Uterus (tissue), 4 donors: ENCODE data around the gene MGAT4B. TPM values are rescaled to one million over a fixed set of nuclear protein-coding genes. Genes with fewer than 3 reads are reported as not detected.

Experiments
- DNase-seq, 2 donors: peaks; one replicate each; pipeline ENCODE4 v3.0.0-alpha.2; 2019 to 2020
- H3K27ac ChIP-seq, 2 donors: fragments of 200-600 bp; sonication (generic); 1 replicate in 1 of 2; 2 replicates in 1 of 2; pipeline ENCODE4 v1.5.1; 2016 to 2018
- H3K27me3 ChIP-seq, 2 donors: fragments of 200-600 bp; sonication (generic); one replicate each; pipeline ENCODE4 v1.5.1; 2018 to 2019; ENCODE audit warnings: control low read depth in 1 of 2
- H3K36me3 ChIP-seq, 2 donors: fragments of 200-600 bp; sonication (generic); one replicate each; pipeline ENCODE4 v1.5.1; 2019; ENCODE audit warnings: control low read depth in 1 of 2
- H3K4me1 ChIP-seq, 2 donors: fragments of 200-600 bp; sonication (generic); one replicate each; pipeline ENCODE4 v1.5.1; 2018 to 2019; ENCODE audit warnings: control low read depth in 1 of 2
- H3K4me3 ChIP-seq, 2 donors: fragments of 200-600 bp; sonication (generic); 1 replicate in 1 of 2; 2 replicates in 1 of 2; pipeline ENCODE4 v1.5.1; 2018 to 2019; ENCODE audit warnings: mild to moderate bottlenecking in 1 of 2
- H3K9me3 ChIP-seq, 2 donors: fragments of 200-600 bp; sonication (generic); one replicate each; pipeline ENCODE4 v1.5.1; 2019; ENCODE audit warnings: control low read depth in 1 of 2
- POLR2A ChIP-seq, 2 donors: fragments of 450-650 bp; IDR thresholded peaks; one replicate each; pipeline ENCODE4 v1.6.1; 2016; ENCODE audit warnings: antibody characterized with exemption in 2 of 2, mild to moderate bottlenecking in 1 of 2, moderate library complexity in 1 of 2
- intact Hi-C: fragments of 100-400 bp; cut with DNase I; formaldehyde crosslinking; loops from one replicate; pipeline ENCODE4 v1.15.1; 2023; ENCODE audit warnings: low total_unique reads
- total RNA-seq, 4 donors: library from RNA; depleted of rRNA in 3 of 4; stranded (reverse); fragments of >200 nt in 3 of 4; gene quantifications; one replicate each; pipeline versions ENCODE4 v1.1.0 to v1.2.4, GENCODE V29; 2014 to 2023
- TF ChIP-seq, protein P1 (sequence below), 4 experiments: fragments of 200-600 bp in 2 of 4; fragments of 450-650 bp in 2 of 4; sonication (generic) in 2 of 4; IDR thresholded peaks; one replicate each; pipeline ENCODE4 v1.5.1; 2016 to 2019; ENCODE audit warnings: antibody characterized with exemption in 4 of 4, mild to moderate bottlenecking in 2 of 4, moderate library complexity in 1 of 4
- donor health status: DM: yes; HTN: yes; CAD: no.

The MGAT4B gene
- total RNA-seq, 4 donors from 2014 or later: 31.8 to 87.4 (median 66.4) TPM

- intact Hi-C loops: no loop called here
- Histone ChIP-seq H3K4me3 (no peak overlapping the region), H3K27ac (no peak overlapping the region), H3K36me3 (no peaks in the 10 kb centered on the region), H3K27me3 (no peaks in the 10 kb centered on the region), H3K9me3 (no peaks in the 10 kb centered on the region), H3K4me1 (no peaks in the 10 kb centered on the region)
- TF ChIP-seq, protein P1, sequence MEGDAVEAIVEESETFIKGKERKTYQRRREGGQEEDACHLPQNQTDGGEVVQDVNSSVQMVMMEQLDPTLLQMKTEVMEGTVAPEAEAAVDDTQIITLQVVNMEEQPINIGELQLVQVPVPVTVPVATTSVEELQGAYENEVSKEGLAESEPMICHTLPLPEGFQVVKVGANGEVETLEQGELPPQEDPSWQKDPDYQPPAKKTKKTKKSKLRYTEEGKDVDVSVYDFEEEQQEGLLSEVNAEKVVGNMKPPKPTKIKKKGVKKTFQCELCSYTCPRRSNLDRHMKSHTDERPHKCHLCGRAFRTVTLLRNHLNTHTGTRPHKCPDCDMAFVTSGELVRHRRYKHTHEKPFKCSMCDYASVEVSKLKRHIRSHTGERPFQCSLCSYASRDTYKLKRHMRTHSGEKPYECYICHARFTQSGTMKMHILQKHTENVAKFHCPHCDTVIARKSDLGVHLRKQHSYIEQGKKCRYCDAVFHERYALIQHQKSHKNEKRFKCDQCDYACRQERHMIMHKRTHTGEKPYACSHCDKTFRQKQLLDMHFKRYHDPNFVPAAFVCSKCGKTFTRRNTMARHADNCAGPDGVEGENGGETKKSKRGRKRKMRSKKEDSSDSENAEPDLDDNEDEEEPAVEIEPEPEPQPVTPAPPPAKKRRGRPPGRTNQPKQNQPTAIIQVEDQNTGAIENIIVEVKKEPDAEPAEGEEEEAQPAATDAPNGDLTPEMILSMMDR (IDR thresholded peaks at IDR 0.05): no peak
- no peak for TF ChIP-seq POLR2A (IDR thresholded peaks at IDR 0.05)
- no peak for DNase-seq
Measured at GRCh38 chr5:179788193-179788854, 18.3 kb downstream of the MGAT4B start.

- H3K4me3 ChIP-seq: no peak overlapping the region
- TF ChIP-seq, protein P1 (IDR thresholded peaks at IDR 0.05): no peak
- TF ChIP-seq POLR2A (IDR thresholded peaks at IDR 0.05): no peak
- H3K9me3 ChIP-seq: no peaks in the 10 kb centered on the region
- no peaks in the 10 kb centered on the region for H3K27me3 ChIP-seq
- no peaks in the 10 kb centered on the region for H3K36me3 ChIP-seq
- no peak for DNase-seq
- no peaks in the 10 kb centered on the region for H3K4me1 ChIP-seq
- H3K27ac ChIP-seq: no peak overlapping the region
- intact Hi-C loops: no loop called here
Measured at GRCh38 chr5:179786861-179787260, 19.8 kb downstream of the MGAT4B start.

DNA sequence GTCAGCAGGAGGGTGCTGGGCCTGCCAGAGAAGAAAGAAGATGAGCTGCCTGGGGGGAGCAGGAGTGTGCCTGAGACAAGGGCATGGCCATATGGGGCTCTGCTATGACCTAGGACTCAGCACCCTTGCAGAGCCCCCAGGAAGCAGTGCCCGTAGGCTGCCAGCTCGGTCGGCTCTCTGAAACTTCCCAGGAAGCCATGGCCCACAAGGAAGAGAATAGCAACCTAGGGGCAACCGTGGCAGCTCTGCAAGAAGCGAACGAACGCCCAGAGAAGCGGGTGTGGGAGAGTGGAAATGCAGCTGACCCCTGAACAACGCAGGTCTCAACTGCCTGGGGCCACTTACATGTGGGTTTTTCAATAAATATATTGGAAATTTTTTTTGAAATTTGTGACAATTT, 23.5 kb downstream of the MGAT4B start:
- Histone ChIP-seq H3K9me3 (no peaks in the 10 kb centered on the region), H3K4me1 (no peaks in the 10 kb centered on the region), H3K4me3 (no peak overlapping the region), H3K27me3 (no peaks in the 10 kb centered on the region), H3K27ac (no peak overlapping the region), H3K36me3 (no peaks in the 10 kb centered on the region)
- intact Hi-C loops: no loop called here
- TF ChIP-seq, protein P1 (IDR thresholded peaks at IDR 0.05): no peak
- TF ChIP-seq POLR2A (IDR thresholded peaks at IDR 0.05): no peak
- no peak for DNase-seq

GRCh38 chr5:179781846-179782245, 24.8 kb downstream of the MGAT4B start:
- no peak for DNase-seq
- Histone ChIP-seq H3K36me3 (no peaks in the 10 kb centered on the region), H3K27me3 (no peaks in the 10 kb centered on the region), H3K27ac (no peak overlapping the region), H3K4me3 (no peak overlapping the region), H3K9me3 (no peaks in the 10 kb centered on the region), H3K4me1 (no peaks in the 10 kb centered on the region)
- intact Hi-C loops: no loop called here
- no peak for TF ChIP-seq POLR2A (IDR thresholded peaks at IDR 0.05)
- TF ChIP-seq, protein P1 (IDR thresholded peaks at IDR 0.05): no peak

DNA sequence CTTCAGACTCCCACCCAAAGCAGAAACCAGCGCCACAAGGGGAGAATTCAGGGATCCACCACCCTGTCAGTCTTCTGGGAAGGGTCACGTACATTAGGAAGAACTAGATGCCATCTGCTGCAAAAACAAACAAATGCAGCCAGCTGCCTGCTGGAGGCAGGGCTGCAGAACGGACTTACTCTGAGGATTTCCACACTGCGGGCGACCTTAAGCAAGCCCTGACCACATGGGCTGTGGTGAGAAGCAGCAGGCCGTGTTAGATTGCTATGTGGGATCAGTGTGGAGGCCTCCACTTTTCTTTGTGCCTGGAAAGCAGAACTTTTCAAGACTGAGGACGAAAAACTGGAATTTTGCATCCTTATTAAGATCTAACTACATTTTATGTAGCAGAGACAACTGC, 26.3 kb downstream of the MGAT4B start:
- Histone ChIP-seq H3K36me3 (no peaks in the 10 kb centered on the region), H3K9me3 (no peaks in the 10 kb centered on the region), H3K27me3 (no peaks in the 10 kb centered on the region), H3K4me3 (no peak overlapping the region), H3K27ac (no peak overlapping the region), H3K4me1 (no peaks in the 10 kb centered on the region)
- DNase-seq: no peak
- intact Hi-C loops: no loop called here
- TF ChIP-seq, protein P1 (IDR thresholded peaks at IDR 0.05): no peak
